B cell (primary cell): ENCODE data around the gene CUBN. TPM values are rescaled to one million over a fixed set of nuclear protein-coding genes. Genes with fewer than 3 reads are reported as not detected.

Experiments used
- ATAC-seq: fragments of 200-7000 bp; cut with Tn5 transposase; one replicate; pipeline ENCODE4 v1.10.0; 2021; ENCODE audit warnings: low read depth, mild to moderate bottlenecking, moderate number of reproducible peaks, moderate library complexity
- CTCF ChIA-PET: fragments of 350-600 bp; sonication (Branson Sonifier 250); formaldehyde crosslinking; loops from one replicate; lab custom pipeline; 2021; ENCODE audit warnings: antibody characterized with exemption, inconsistent platforms; lab: Charles Lee
- POLR2A ChIA-PET: fragments of 350-600 bp; sonication (Branson Sonifier 250); formaldehyde crosslinking; loops from one replicate; lab custom pipeline; 2021; ENCODE audit warnings: antibody characterized with exemption; lab: Charles Lee
- DNase-seq: peaks from one replicate; pipeline ENCODE4 v3.0.0; 2013
- H2AFZ ChIP-seq: 2 replicates; pipeline ENCODE4 v1.6.1; 2012; ENCODE audit warnings: mild to moderate bottlenecking, low read depth, low read length; ENCODE audit not compliant: insufficient read depth, poor library complexity, severe bottlenecking
- H3K27ac ChIP-seq, 2 donors: 1 replicate in 1 of 2; 2 replicates in 1 of 2; pipeline ENCODE4 v1.5.1; 2012 to 2013; ENCODE audit warnings: low read length in 2 of 2, mild to moderate bottlenecking in 2 of 2, moderate library complexity in 1 of 2
- H3K27me3 ChIP-seq, 4 experiments: fragments of 200-600 bp in 1 of 4; sonication (generic) in 1 of 4; replicated peaks in 1 of 4; 1 replicate in 2 of 4; 2 replicates in 2 of 4; pipeline versions ENCODE4 v1.6.1 to v1.7.0; 2013 to 2016; ENCODE audit warnings: low read length in 3 of 4, mild to moderate bottlenecking in 2 of 4, mixed read lengths in 1 of 4, moderate library complexity in 1 of 4; ENCODE audit not compliant: insufficient read depth in 4 of 4, control insufficient read depth in 3 of 4; ENCODE audit errors: control extremely low read depth in 1 of 4
- H3K36me3 ChIP-seq, 2 experiments: replicated peaks in 1 of 2; 1 replicate in 1 of 2; 2 replicates in 1 of 2; pipeline versions ENCODE4 v1.6.1 to v1.7.1; 2013; ENCODE audit warnings: low read length in 1 of 2; ENCODE audit not compliant: insufficient read depth in 2 of 2, control insufficient read depth in 1 of 2; ENCODE audit errors: control extremely low read depth in 1 of 2, extremely low read depth in 1 of 2
- H3K4me1 ChIP-seq, 2 donors: fragments of 200-600 bp in 1 of 2; sonication (generic) in 1 of 2; 1 replicate in 1 of 2; 2 replicates in 1 of 2; pipeline versions ENCODE4 v1.5.1 to v1.6.1; 2013 to 2017; ENCODE audit warnings: low read length in 2 of 2; ENCODE audit not compliant: control insufficient read depth in 2 of 2, insufficient read depth in 2 of 2
- H3K4me2 ChIP-seq: replicated peaks from 2 replicates; pipeline ENCODE3; 2012; ENCODE audit warnings: mild to moderate bottlenecking, low read depth, low read length; ENCODE audit not compliant: poor library complexity, severe bottlenecking
- H3K4me3 ChIP-seq, 5 experiments: fragments of 200-600 bp in 1 of 5; sonication (generic) in 1 of 5; 1 replicate in 3 of 5; 2 replicates in 2 of 5; pipeline versions ENCODE4 v1.5.1 to v1.7.0; 2011 to 2016; ENCODE audit warnings: low read length in 4 of 5, mild to moderate bottlenecking in 4 of 5, low read depth in 2 of 5, control low read depth in 1 of 5, moderate library complexity in 1 of 5; ENCODE audit not compliant: insufficient read depth in 1 of 5; ENCODE audit errors: control extremely low read depth in 1 of 5, extremely low read depth in 1 of 5
- H3K79me2 ChIP-seq: fragments of 200-600 bp; sonication (generic); one replicate; pipeline ENCODE4 v1.6.0; 2016; ENCODE audit warnings: low read length; ENCODE audit not compliant: control insufficient read depth, insufficient read depth
- H3K9ac ChIP-seq: fragments of 200-600 bp; sonication (generic); 2 replicates; pipeline ENCODE4 v1.6.1; 2017; ENCODE audit warnings: mild to moderate bottlenecking, low read length, moderate library complexity
- H3K9me3 ChIP-seq, 3 donors: one replicate each; pipeline versions ENCODE4 v1.6.1 to v1.7.1; 2013; ENCODE audit warnings: low read length in 2 of 3; ENCODE audit not compliant: control insufficient read depth in 2 of 3, insufficient read depth in 1 of 3; ENCODE audit errors: control extremely low read depth in 1 of 3
- H4K20me1 ChIP-seq: 2 replicates; pipeline ENCODE4 v1.6.0; 2012; ENCODE audit warnings: mild to moderate bottlenecking, low read length; ENCODE audit not compliant: insufficient read depth, control insufficient read depth, poor library complexity, severe bottlenecking
- H3K27ac Mint-ChIP-seq: one replicate; pipeline ENCODE4 v1.8.0; 2021; ENCODE audit warnings: mixed read lengths
- H3K27me3 Mint-ChIP-seq: one replicate; pipeline ENCODE4 v1.8.0; 2021; ENCODE audit warnings: mixed read lengths
- H3K4me1 Mint-ChIP-seq: one replicate; pipeline ENCODE4 v1.8.0; 2021; ENCODE audit warnings: mixed read lengths
- H3K4me3 Mint-ChIP-seq: one replicate; pipeline ENCODE4 v1.8.0; 2021; ENCODE audit warnings: mixed read lengths
- H3K9me3 Mint-ChIP-seq: one replicate; pipeline ENCODE4 v1.8.0; 2022; ENCODE audit warnings: mixed read lengths; ENCODE audit not compliant: insufficient read depth
- CTCF ChIP-seq: fragments of 200-600 bp; IDR thresholded peaks from one replicate; pipeline ENCODE4 v1.8.0; 2022; ENCODE audit warnings: antibody characterized with exemption, mild to moderate bottlenecking
- EZH2 ChIP-seq: IDR thresholded peaks from 2 replicates; pipeline ENCODE4 v1.6.1; 2012; ENCODE audit warnings: borderline replicate concordance, low read depth, mild to moderate bottlenecking, moderate library complexity, low read length; ENCODE audit not compliant: insufficient read depth, poor library complexity, severe bottlenecking
- WGBS: methylation state at CpG from one replicate; pipeline ENCODE4 v1.1.5; 2013; ENCODE audit warnings: missing lambda C conversion rate; ENCODE audit not compliant: insufficient coverage; 5-methylcytosine and 5-hydroxymethylcytosine counted together
- intact Hi-C: fragments of 100-400 bp; cut with micrococcal nuclease; formaldehyde crosslinking; loops from one replicate; pipeline ENCODE4 v1.10.0; 2022
- polyA plus RNA-seq: library from polyadenylated mRNA; depleted of rRNA; stranded (reverse); fragments of >200 nt; gene quantifications from 2 replicates; pipeline ENCODE4 v1.2.3, GENCODE V29; 2012
- total RNA-seq, 2 donors: library from RNA; stranded (reverse); fragments of 120-200 nt in 1 of 2; gene quantifications; 1 replicate in 1 of 2; 2 replicates in 1 of 2; pipeline versions ENCODE4 v1.2.3 to v1.2.4, GENCODE V29; 2013 to 2022

CUBN gene
- total and polyA plus RNA-seq, 2 donors (not counting 1 experiment from before 2014, with no cell fraction given), result 4.2 to 5.7 TPM

GRCh38 chr10:16856567-16856966 lies 273.0 kb downstream of the CUBN start:
- H3K4me2 ChIP-seq, result no peak overlapping the region
- no peaks in the 10 kb centered on the region for H3K9me3 ChIP-seq
- H2AFZ ChIP-seq, result no peak overlapping the region
- H3K4me3 ChIP-seq, result no peak overlapping the region
- Mint-ChIP-seq H3K9me3 (peaks cover 5% of the 10 kb centered on the region), H3K27me3 (peaks cover 10% of the 10 kb centered on the region), H3K4me3 (no peak overlapping the region), H3K27ac (no peak overlapping the region), H3K4me1 (no peaks in the 10 kb centered on the region)
- ATAC-seq (no peak), DNase-seq (no peak)
- no peaks in the 10 kb centered on the region for H3K36me3 ChIP-seq
- TF ChIP-seq EZH2 (no peak), CTCF (no peak)
- no peaks in the 10 kb centered on the region for H3K79me2 ChIP-seq
- H3K9ac ChIP-seq, result no peak overlapping the region
- no peak overlapping the region for H3K27ac ChIP-seq
- intact Hi-C loops, result no loop called here
- 58% methylated on average over 3 of the region's 4 CpGs for WGBS
- H3K4me1 ChIP-seq, result no peaks in the 10 kb centered on the region
- ChIA-PET POLR2A (no interaction called here), CTCF (interaction anchor here (0.5 to 1.0 kb wide), 3 partner anchors 10 to 475 kb away, joined by 3 to 4 read pairs (median 3); no protein-coding TSS in a partner anchor)
- H3K27me3 ChIP-seq, result no peaks in the 10 kb centered on the region
- no peaks in the 10 kb centered on the region for H4K20me1 ChIP-seq

GRCh38 chr10:16856092-16856491 lies 273.5 kb downstream of the CUBN start:
- no peaks in the 10 kb centered on the region for H3K79me2 ChIP-seq
- ChIA-PET POLR2A (no interaction called here), CTCF (interaction anchor here (0.5 to 0.7 kb wide), 2 partner anchors 401 to 474 kb away, joined by 3 read pairs; no protein-coding TSS in a partner anchor)
- TF ChIP-seq EZH2 (no peak), CTCF (no peak)
- no peak for DNase-seq
- no peak overlapping the region for H2AFZ ChIP-seq
- H3K27ac ChIP-seq, result no peak overlapping the region
- no peak for ATAC-seq
- no peak overlapping the region for H3K9ac ChIP-seq
- no peaks in the 10 kb centered on the region for H3K9me3 ChIP-seq
- no CpG with 5 or more reads among the region's 5 CpGs for WGBS
- Mint-ChIP-seq H3K4me1 (no peaks in the 10 kb centered on the region), H3K4me3 (no peak overlapping the region), H3K9me3 (peaks cover 5% of the 10 kb centered on the region), H3K27me3 (peaks cover 10% of the 10 kb centered on the region), H3K27ac (no peak overlapping the region)
- H4K20me1 ChIP-seq, result no peaks in the 10 kb centered on the region
- H3K4me1 ChIP-seq, result no peaks in the 10 kb centered on the region
- H3K27me3 ChIP-seq, result no peaks in the 10 kb centered on the region
- H3K4me2 ChIP-seq, result no peak overlapping the region
- H3K36me3 ChIP-seq, result no peaks in the 10 kb centered on the region
- intact Hi-C loops, result no loop called here
- H3K4me3 ChIP-seq, result no peak overlapping the region
